Osteoblast (primary cell): ENCODE results near the gene RAD51B. TPM values are rescaled to one million over a fixed set of nuclear protein-coding genes. Genes with fewer than 3 reads are reported as not detected.

Experiments used
- DNase-seq: peaks from one replicate; pipeline ENCODE4 v3.0.0; 2011; ENCODE audit warnings: low spot score, mixed read lengths; ENCODE audit not compliant: insufficient read length; ENCODE audit errors: missing footprints
- H2AFZ ChIP-seq: 2 replicates; pipeline ENCODE4 v1.6.0; 2011; ENCODE audit warnings: mild to moderate bottlenecking, low read length
- H3K27ac ChIP-seq: 2 replicates; pipeline ENCODE4 v1.5.1; 2011; ENCODE audit warnings: mild to moderate bottlenecking, low read depth, low read length, moderate library complexity
- H3K27me3 ChIP-seq: 2 replicates; pipeline ENCODE4 v1.6.0; 2012; ENCODE audit warnings: mild to moderate bottlenecking, control low read depth, inconsistent platforms, low read length, moderate library complexity; ENCODE audit not compliant: insufficient read depth
- H3K36me3 ChIP-seq: 2 replicates; pipeline ENCODE4 v1.5.1; 2011; ENCODE audit warnings: mild to moderate bottlenecking, low read length, control low read depth, moderate library complexity; ENCODE audit not compliant: insufficient read depth
- H3K4me1 ChIP-seq: 2 replicates; pipeline ENCODE4 v1.5.1; 2011; ENCODE audit warnings: mild to moderate bottlenecking, low read length, control low read depth, moderate library complexity; ENCODE audit not compliant: insufficient read depth
- H3K4me2 ChIP-seq: 2 replicates; pipeline ENCODE4 v1.6.0; 2011; ENCODE audit warnings: mild to moderate bottlenecking, low read length; ENCODE audit not compliant: insufficient read depth
- H3K4me3 ChIP-seq: fragments of 200-600 bp; sonication (generic); 3 replicates; pipeline ENCODE4 v1.5.1; 2012; ENCODE audit warnings: mild to moderate bottlenecking, low read length, inconsistent platforms; ENCODE audit not compliant: insufficient read depth
- H3K79me2 ChIP-seq: 2 replicates; pipeline ENCODE4 v1.6.0; 2012; ENCODE audit warnings: mild to moderate bottlenecking, low read length, control low read depth, inconsistent platforms; ENCODE audit not compliant: insufficient read depth
- H3K9me3 ChIP-seq: 2 replicates; pipeline ENCODE4 v1.5.1; 2011; ENCODE audit warnings: low read depth, low read length, control low read depth
- H4K20me1 ChIP-seq: 2 replicates; pipeline ENCODE4 v1.6.0; 2012; ENCODE audit warnings: mild to moderate bottlenecking, low read length, control low read depth; ENCODE audit not compliant: insufficient read depth
- CTCF ChIP-seq: IDR thresholded peaks from 2 replicates; pipeline ENCODE4 v1.5.1; 2011; ENCODE audit warnings: mild to moderate bottlenecking, low read depth, low read length, moderate library complexity; ENCODE audit errors: extremely low read depth
- total RNA-seq: library from RNA; depleted of rRNA; stranded (reverse); fragments of >200 nt; gene quantifications from 2 replicates; pipeline ENCODE4 v1.2.3, GENCODE V29; 2012

RAD51B gene
- total RNA-seq: 13.8 and 22.4 TPM in 2 replicates

- H3K4me3 ChIP-seq: peak within 1 kb of the TSS; percentile 80
These were observed at the start of gene RAD51B for GRCh38 chr14:67819563-67820421. Gene RAD51B (plus strand): TSS chr14:67819779.

GRCh38 chr14:67773844-67774377, 45.7 kb upstream of the RAD51B start:
- no peaks in the 10 kb centered on the region for H3K79me2 ChIP-seq
- H3K4me1 ChIP-seq: no peaks in the 10 kb centered on the region
- H3K4me2 ChIP-seq: no peak overlapping the region
- H3K36me3 ChIP-seq: peaks cover 75% of the 10 kb centered on the region
- no peak overlapping the region for H2AFZ ChIP-seq
- no peaks in the 10 kb centered on the region for H4K20me1 ChIP-seq
- no peak for DNase-seq
- no peak overlapping the region for H3K27ac ChIP-seq
- no peaks in the 10 kb centered on the region for H3K9me3 ChIP-seq
- H3K27me3 ChIP-seq: no peaks in the 10 kb centered on the region
- no peak overlapping the region for H3K4me3 ChIP-seq
- TF ChIP-seq CTCF: no peak

More at GRCh38 chr14:67819563-67820421, at the start of gene RAD51B:
- peak; percentile 91 for DNase-seq
- peak within 1 kb of the TSS; percentile 92 for H3K27ac ChIP-seq
- peak within 1 kb of the TSS; percentile 93 for H3K4me2 ChIP-seq
- H3K36me3 ChIP-seq: no peaks in the 10 kb centered on the region
- no peak for TF ChIP-seq CTCF
- H3K79me2 ChIP-seq: peaks cover 14% of the 10 kb centered on the region
- no peaks in the 10 kb centered on the region for H3K9me3 ChIP-seq
- H3K27me3 ChIP-seq: no peaks in the 10 kb centered on the region
- H2AFZ ChIP-seq: peak within 1 kb of the TSS; percentile 95
- H4K20me1 ChIP-seq: no peaks in the 10 kb centered on the region
- peaks cover 25% of the 10 kb centered on the region for H3K4me1 ChIP-seq

- Histone ChIP-seq H4K20me1 (no peaks in the 10 kb centered on the region), H3K79me2 (no peaks in the 10 kb centered on the region), H3K4me1 (no peaks in the 10 kb centered on the region), H3K4me2 (no peak overlapping the region), H3K9me3 (no peaks in the 10 kb centered on the region), H3K27me3 (no peaks in the 10 kb centered on the region), H3K27ac (no peak overlapping the region), H2AFZ (no peak overlapping the region), H3K36me3 (peaks cover 71% of the 10 kb centered on the region), H3K4me3 (no peak overlapping the region)
- peak; percentile 69 for DNase-seq
- TF ChIP-seq CTCF: no peak
These were observed 42.8 kb upstream of the RAD51B start for GRCh38 chr14:67776653-67777322.

GRCh38 chr14:67778792-67779191, 40.8 kb upstream of the RAD51B start:
- no peak overlapping the region for H3K27ac ChIP-seq

More at GRCh38 chr14:67778792-67779191, 40.8 kb upstream of the RAD51B start:
- Histone ChIP-seq H3K36me3 (peaks cover 75% of the 10 kb centered on the region), H3K4me2 (no peak overlapping the region), H3K9me3 (no peaks in the 10 kb centered on the region), H4K20me1 (no peaks in the 10 kb centered on the region), H3K79me2 (no peaks in the 10 kb centered on the region), H3K27me3 (no peaks in the 10 kb centered on the region), H2AFZ (no peak overlapping the region), H3K4me3 (no peak overlapping the region), H3K4me1 (no peaks in the 10 kb centered on the region)
- DNase-seq: no peak
- TF ChIP-seq CTCF: no peak
